A549 treated with Hydrocortisone at 1 μM for 4 hours (cell line): ENCODE data around the gene RPL11. TPM values are rescaled to one million over a fixed set of nuclear protein-coding genes. Genes with fewer than 3 reads are reported as not detected.

Experiments used
- total RNA-seq: library from RNA; stranded (reverse); fragments of 200-300 nt; extraction: Qiagen RNA extraction; gene quantifications from 5 replicates; pipeline ENCODE4 v1.2.3, GENCODE V29; 2022

Gene RPL11
- 1,026 to 1,507 TPM (median 1,393 TPM) in 5 replicates for total RNA-seq

GRCh38 chr1:23691499-23692307, at the start of gene RPL11:
Gene RPL11, plus strand, starts transcription at chr1:23691806. Its CDS starts 18 bp downstream, at chr1:23691824.

GRCh38 chr1:23743287-23744152, 51.9 kb downstream of the RPL11 start, which contains the start of gene ELOA:
Gene ELOA, plus strand, starts transcription at chr1:23743471. Its CDS starts 33 bp downstream, at chr1:23743504.

Other genes with a start within 250 kb of the RPL11 start
- gene ASAP3, start 207.6 kb upstream of the RPL11 start, total RNA-seq = 5.4 to 7.7 TPM (median 6.9 TPM) in 5 replicates
- 2.5 to 2.9 TPM (median 2.6 TPM) in 5 replicates for gene E2F2, start 160.6 kb upstream of the RPL11 start, total RNA-seq
- 302 to 419 TPM (median 395 TPM) in 5 replicates for gene ID3, start 132.3 kb upstream of the RPL11 start, total RNA-seq
- 25.8 to 34.8 TPM (median 27.0 TPM) in 5 replicates for gene ELOA, start 51.7 kb downstream of the RPL11 start, total RNA-seq
- 25.9 to 36.1 TPM (median 31.4 TPM) in 5 replicates for gene PITHD1, start 86.6 kb downstream of the RPL11 start, total RNA-seq
- gene LYPLA2, start 99.3 kb downstream of the RPL11 start, total RNA-seq = 54.5 to 58.3 TPM (median 56.5 TPM) in 5 replicates
- gene GALE, start 108.9 kb downstream of the RPL11 start, total RNA-seq = 70.0 to 76.3 TPM (median 74.4 TPM) in 5 replicates
- 13.2 to 14.6 TPM (median 13.6 TPM) in 5 replicates for gene HMGCL, start 133.6 kb downstream of the RPL11 start, total RNA-seq
- gene FUCA1, start 176.5 kb downstream of the RPL11 start, total RNA-seq = 9.6 to 11.2 TPM (median 10.2 TPM) in 5 replicates
- 0.01 TPM in 1 of 5 replicates, not detected in the others for gene CNR2, start 221.6 kb downstream of the RPL11 start, total RNA-seq